ENCODE data around the gene P2RX3. TPM values are rescaled to one million over a fixed set of nuclear protein-coding genes. Genes with fewer than 3 reads are reported as not detected.

Gene P2RX3
- total RNA-seq, 1 experiment from 2014 or later, result 0.15 TPM

- Histone ChIP-seq H3K56ac (ENCODE audit: insufficient read length, low read depth, low read length) (no peak overlapping the region), H2AFZ (ENCODE audit: low read length) (peak overlapping the region; percentile 63), H2BK120ac (ENCODE audit: low read depth, low read length, poor library complexity, severe bottlenecking) (no peak overlapping the region), H2BK15ac (ENCODE audit: low read depth, low read length) (no peak overlapping the region), H3K79me2 (ENCODE audit: insufficient read depth, low read length) (no peaks in the 10 kb centered on the region), H3K23me2 (ENCODE audit: insufficient read length, low read depth, low read length, poor library complexity, severe bottlenecking) (peaks cover 5% of the 10 kb centered on the region), H2BK20ac (ENCODE audit: low read depth, low read length, poor library complexity, severe bottlenecking) (no peak overlapping the region), H3K27me3 (ENCODE audit: insufficient read depth, low read length) (no peaks in the 10 kb centered on the region), H3K4ac (ENCODE audit: low read depth, low read length) (no peak overlapping the region), H4K20me1 (ENCODE audit: control insufficient read depth, insufficient read depth, insufficient read length) (no peaks in the 10 kb centered on the region), H4K5ac (ENCODE audit: insufficient read length, low read depth, low read length) (no peak overlapping the region), H2BK12ac (ENCODE audit: insufficient read length, low read depth, low read length) (no peak overlapping the region), H3K9ac (ENCODE audit: extremely low read depth, insufficient read length, low read length) (no peak overlapping the region), H2BK5ac (ENCODE audit: insufficient read length, low read length) (no peak overlapping the region), H3K18ac (ENCODE audit: insufficient read length, low read depth, low read length) (no peak overlapping the region), H3K14ac (ENCODE audit: insufficient read depth, low read length) (no peak overlapping the region), H3T11ph (ENCODE audit: low read length) (no peak overlapping the region), H3K9me3 (ENCODE audit: control insufficient read depth, low read depth, low read length) (no peaks in the 10 kb centered on the region), H4K8ac (replicated peaks; ENCODE audit: insufficient read length, low read depth, low read length) (no peak overlapping the region), H3K23ac (ENCODE audit: insufficient read length, low read depth, low read length) (no peak overlapping the region), H3K4me2 (ENCODE audit: insufficient read depth, insufficient read length, low read length) (no peak overlapping the region), H3K27ac (ENCODE audit: insufficient read length, low read depth, low read length) (no peak overlapping the region), H3K79me1 (ENCODE audit: insufficient read depth, low read depth, low read length, poor library complexity, severe bottlenecking) (no peaks in the 10 kb centered on the region), H3K4me1 (ENCODE audit: insufficient read depth, low read length) (no peaks in the 10 kb centered on the region), H2AK5ac (ENCODE audit: insufficient read length, low read length) (no peak overlapping the region), H4K91ac (ENCODE audit: insufficient read length, low read depth, low read length) (no peak overlapping the region)
- Mint-ChIP-seq H3K27me3 (ENCODE audit: low read depth) (peaks cover 39% of the 10 kb centered on the region), H3K4me1 (peaks cover 28 to 43% of the 10 kb centered on the region in 2 experiments), H3K9me3 (peaks cover 0 to 2% of the 10 kb centered on the region in 2 experiments; a peak in 2 of 5 replicates), H3K36me3 (ENCODE audit: insufficient read depth in 1 of 3, low read depth in 3 of 3) (no peaks in the 10 kb centered on the region; a peak in 1 of 7 replicates), H3K4me3 (peak overlapping the region in 1 of 2 experiments; percentile 7; a peak in 2 of 5 replicates), H3K27ac (peak overlapping the region in 2 of 3 experiments; percentile 52 to 92; a peak in 3 of 7 replicates)
- no CpG with 5 or more reads among the region's 11 CpGs for WGBS (ENCODE audit: extremely low coverage, insufficient read length, low lambda C conversion rate)
- DNase-seq, result peak; percentile 86
- TF ChIP-seq CTCF (conservative IDR thresholded peaks at IDR 0.05), result peak; percentile 89
These were observed 7.5 kb downstream of the P2RX3 start for GRCh38 chr11:57345555-57346211.

Data from H9 (cell line).